HG03139 (cell line): ENCODE data around the gene COL7A1.
A peak's percentile ranks its signal among the peaks of the same experiment; 100 is the strongest.
"Not testable (repeated sequence)": the region's sequence is repeated elsewhere in the genome, so short reads cannot be mapped to it uniquely, and the experiment has no call there.

ENCODE experiments used
- ATAC-seq: cut with Tn5 transposase; IDR thresholded peaks from one replicate; pipeline ENCODE4 v1.9.1; 2021; ENCODE audit not compliant: unreplicated experiment

Gene COL7A1

GRCh38 chr3:48564667-48565066, 30.5 kb downstream of the COL7A1 start:
- no peak for ATAC-seq

- no peak for ATAC-seq
Observed at GRCh38 chr3:48564022-48564421, 31.1 kb downstream of the COL7A1 start.

GRCh38 chr3:48563382-48563918, 31.7 kb downstream of the COL7A1 start, which contains the start of gene UCN2:
Gene UCN2 (minus strand): TSS chr3:48563781. CDS start chr3:48563124, 657 bp downstream.
- ATAC-seq = no peak

- no peak for ATAC-seq
Observed at GRCh38 chr3:48562367-48563095, 32.6 kb downstream of the COL7A1 start.

DNA sequence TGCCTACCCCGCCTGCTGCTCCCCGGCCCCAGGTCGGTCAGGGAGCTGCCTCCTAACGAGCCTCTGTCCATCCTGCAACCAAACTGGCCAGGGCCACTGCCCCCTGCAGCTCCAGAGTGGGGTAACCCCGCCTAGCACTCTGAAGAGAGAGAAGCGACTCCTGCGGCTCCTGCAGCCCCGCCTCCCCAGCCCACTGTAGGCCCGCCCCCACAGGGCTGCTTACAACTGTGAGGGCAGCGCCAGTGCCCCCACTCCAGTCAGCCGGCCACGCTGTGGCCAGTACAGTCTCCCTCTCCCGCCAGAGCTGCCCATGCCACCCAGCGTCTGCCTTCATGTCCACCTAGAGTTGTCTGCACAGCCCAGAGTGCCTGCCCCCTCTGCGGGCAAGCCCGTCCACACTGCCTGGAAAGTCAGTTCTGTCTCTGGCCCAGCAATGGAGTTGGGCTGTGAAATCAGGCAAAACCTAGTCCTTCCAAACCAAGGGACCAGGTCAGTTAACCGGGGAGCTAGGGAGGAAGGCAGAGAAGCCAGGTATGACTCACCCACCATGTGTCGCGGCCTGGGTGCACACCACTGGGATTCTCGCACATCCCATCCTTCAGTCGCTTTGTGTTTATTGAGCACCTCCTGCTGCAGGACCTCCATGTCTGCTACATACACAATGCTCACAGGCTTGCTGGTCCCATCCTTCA, 33.9 kb downstream of the COL7A1 start:
- ATAC-seq = no peak

- ATAC-seq = no peak
Observed at GRCh38 chr3:48560648-48561018, 34.5 kb downstream of the COL7A1 start.

- ATAC-seq = no peak
Observed at GRCh38 chr3:48558493-48559134, 36.5 kb downstream of the COL7A1 start.

GRCh38 chr3:48556796-48557626, 38.1 kb downstream of the COL7A1 start, which contains the start of gene PFKFB4:
Gene PFKFB4 (minus strand): TSS chr3:48556803. CDS start chr3:48556777, 26 bp downstream.
- ATAC-seq = peak; percentile 78

- no peak for ATAC-seq
Observed at GRCh38 chr3:48555949-48556795, 39.0 kb downstream of the COL7A1 start.

GRCh38 chr3:48555231-48555948, 39.7 kb downstream of the COL7A1 start:
- no peak for ATAC-seq

DNA sequence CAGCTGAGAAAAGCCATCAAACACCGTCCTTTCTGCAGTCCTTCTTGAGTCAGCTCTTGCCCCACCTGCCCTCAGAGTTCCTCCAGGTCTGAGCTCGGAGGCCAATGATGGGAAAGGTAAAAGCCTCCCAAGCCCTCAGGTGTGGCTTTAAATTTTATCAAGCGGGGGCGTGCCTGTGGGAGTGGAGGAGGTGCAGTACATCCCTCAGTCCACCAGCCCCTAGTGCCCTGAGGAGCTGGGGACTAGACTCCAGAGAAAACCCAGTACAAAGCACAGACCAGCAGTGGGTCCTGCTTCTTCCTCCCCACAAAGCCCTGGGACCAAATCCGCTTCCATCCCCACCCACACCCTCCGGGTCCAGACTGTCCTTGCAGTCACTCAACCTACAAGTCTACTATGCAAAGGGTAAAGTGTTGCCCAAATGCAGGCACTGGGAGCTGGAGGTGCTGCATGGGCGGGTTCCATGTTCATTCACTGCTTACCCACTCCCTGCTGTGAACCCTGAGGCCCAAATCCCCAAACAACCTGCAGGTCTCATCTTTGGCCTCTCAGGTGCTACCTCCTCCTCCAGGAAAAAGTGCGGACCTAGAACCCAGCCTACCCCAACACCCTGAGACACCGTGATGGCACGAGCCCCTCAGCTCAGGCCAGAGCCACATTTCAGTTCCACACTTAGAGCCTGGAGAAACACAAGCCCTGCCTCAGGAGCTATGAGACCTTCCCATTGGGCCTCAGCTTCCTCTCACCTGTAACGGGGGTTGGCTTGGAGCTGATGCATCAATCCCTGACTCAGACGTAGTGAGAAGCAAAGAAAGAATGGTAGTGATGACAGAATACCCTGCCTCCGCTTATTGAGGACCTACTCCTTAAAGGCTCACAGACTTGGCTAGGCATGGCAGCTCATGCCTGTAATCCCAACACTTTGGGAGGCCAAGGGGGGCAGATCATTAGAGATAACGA, 41.0 kb downstream of the COL7A1 start:
- ATAC-seq = no peak

GRCh38 chr3:48553361-48553760, 41.8 kb downstream of the COL7A1 start:
- ATAC-seq = no peak

DNA sequence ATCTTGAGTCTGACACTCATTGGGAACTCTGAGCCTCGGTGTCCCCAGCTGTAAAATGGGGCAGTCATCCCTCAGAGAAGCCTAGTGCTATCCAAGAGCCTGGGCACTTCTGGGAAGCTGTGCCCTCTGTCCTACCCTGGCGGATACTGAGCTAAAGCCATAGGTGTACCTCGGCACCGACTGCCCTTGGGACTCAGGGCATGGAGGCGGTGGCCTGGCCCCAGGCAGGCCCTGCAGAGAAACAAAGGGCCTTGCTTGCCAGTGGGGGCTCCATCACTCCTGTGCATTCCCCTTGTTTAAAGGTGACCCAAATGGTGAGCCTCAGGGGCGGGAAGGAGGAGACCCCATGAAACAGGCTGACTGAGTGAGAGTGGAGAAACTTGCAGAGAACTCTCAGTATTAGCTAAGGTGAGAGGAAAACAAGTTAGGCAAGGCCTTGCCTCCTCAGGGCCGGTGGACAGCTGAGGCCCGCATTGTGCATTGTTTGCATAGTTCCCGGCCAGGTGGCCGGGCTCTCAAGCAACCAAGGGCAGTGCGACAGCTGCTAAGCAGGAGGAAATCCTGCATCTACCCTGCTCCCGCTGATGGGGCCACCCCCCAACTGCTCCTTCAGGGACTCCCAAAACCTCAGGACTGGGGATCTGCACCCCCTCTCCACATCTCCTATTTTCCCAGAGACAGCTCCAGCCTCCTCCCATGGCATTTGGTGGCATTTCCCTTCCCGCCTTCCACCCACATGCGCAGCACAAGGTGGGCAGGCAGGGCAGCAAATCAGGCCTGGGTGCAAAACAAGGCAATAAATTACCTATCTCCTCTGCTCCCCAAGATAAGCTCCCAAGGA, 42.8 kb downstream of the COL7A1 start:
- ATAC-seq = no peak

DNA sequence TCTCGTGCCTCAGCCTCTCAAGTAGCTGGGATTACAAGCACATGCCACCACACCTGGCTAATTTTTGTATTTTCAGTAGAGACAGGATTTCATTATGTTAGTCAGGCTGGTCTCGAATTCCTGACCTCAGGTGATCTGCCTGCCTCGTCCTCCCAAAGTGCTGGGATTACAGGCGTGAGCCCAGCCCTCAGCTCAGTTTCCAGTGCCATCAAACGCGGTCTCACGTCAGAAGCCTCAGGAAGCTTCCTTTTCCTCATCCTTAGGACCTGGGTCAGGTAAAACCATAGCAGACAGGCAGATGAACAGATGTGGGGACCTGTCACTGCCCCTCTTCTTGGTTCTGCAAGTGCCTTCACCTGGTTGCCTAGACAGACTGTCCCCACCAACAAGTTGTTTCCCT, 43.5 kb downstream of the COL7A1 start:
- ATAC-seq = not testable (repeated sequence)

DNA sequence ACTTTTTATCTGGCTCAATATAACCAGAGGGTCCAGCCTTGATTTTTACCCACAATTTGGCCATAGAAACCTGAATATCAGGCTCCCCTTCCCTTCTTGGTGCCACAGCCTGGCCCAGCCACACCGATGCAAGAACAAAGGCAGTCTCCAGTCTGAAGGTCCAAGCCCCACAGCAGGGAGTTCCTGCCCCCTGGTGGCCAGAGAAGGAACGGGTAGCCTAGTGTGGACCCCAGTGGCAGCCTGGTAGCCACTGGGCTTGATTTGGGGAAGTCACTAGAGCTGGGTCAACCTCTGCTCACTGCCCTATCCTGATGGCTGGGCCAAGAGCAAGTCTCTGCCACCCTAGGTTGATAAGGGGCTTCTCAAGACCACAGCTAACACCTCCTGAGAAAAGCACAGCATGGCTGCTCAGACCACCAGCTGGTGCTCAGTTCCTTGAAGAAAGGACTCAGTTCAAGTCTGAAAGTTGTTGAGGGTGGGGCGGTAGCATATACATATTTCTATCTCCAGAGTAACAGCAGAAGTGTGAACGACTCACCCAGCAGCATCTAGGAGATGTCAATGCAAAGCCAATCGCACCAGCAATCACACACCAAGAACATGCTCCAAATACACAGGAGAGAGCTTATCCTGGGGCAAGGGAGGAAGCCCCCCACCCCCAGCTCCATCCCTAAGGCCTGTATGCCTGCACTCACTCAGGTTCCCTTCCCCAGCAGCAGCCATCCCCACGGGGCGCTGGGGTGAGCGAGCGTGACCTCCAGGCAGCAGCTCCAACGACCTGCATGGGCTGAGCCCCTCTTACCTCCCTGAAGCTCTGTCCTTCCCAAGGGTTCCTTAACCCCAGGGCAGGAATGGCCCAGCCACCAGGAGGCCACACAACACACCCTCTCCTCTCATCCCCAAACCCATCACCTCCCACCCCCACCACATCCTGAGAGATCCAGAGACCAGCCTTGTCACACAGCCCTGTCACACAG, 46.1 kb downstream of the COL7A1 start:
- ATAC-seq = peak; percentile 58

- no peak for ATAC-seq
Observed at GRCh38 chr3:48548126-48548525, 47.0 kb downstream of the COL7A1 start.
